22Rv1 (cell line): ENCODE data around the gene GRIK4.

ENCODE experiments used
- ZFX ChIP-seq: fragments of 450-650 bp; IDR thresholded peaks from 2 replicates; pipeline ENCODE4 v1.6.1; 2017; ENCODE audit warnings: antibody characterized with exemption, borderline replicate concordance
- TF ChIP-seq, protein P1 (sequence below): fragments of 450-650 bp; IDR thresholded peaks from 2 replicates; pipeline ENCODE4 v1.5.1; 2017; ENCODE audit warnings: mild to moderate bottlenecking

DNA sequence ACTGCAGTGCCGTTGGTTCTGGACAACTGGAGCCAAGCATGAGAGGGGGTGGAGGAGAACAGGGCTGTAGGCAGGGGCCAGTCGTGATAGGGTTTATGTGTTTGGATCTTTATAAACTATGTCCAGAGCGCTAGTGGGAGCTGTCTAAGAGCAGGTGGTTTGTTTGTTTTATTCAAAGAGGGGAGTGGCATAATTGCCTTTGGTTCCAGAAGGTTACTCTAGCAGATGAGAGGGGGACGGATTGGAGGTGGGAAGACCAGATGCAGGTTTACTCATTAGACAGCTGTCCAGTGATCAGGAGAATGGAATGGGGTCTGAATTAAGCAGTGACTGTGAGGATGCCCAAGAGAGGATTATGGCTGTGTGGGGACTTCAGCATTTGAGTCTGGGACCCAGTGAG lies 403.1 kb downstream of the GRIK4 start:
- TF ChIP-seq, protein P1, sequence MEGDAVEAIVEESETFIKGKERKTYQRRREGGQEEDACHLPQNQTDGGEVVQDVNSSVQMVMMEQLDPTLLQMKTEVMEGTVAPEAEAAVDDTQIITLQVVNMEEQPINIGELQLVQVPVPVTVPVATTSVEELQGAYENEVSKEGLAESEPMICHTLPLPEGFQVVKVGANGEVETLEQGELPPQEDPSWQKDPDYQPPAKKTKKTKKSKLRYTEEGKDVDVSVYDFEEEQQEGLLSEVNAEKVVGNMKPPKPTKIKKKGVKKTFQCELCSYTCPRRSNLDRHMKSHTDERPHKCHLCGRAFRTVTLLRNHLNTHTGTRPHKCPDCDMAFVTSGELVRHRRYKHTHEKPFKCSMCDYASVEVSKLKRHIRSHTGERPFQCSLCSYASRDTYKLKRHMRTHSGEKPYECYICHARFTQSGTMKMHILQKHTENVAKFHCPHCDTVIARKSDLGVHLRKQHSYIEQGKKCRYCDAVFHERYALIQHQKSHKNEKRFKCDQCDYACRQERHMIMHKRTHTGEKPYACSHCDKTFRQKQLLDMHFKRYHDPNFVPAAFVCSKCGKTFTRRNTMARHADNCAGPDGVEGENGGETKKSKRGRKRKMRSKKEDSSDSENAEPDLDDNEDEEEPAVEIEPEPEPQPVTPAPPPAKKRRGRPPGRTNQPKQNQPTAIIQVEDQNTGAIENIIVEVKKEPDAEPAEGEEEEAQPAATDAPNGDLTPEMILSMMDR: no peak
- no peak for TF ChIP-seq ZFX
